Measurements from ENCODE around the gene ULBP2.
"Not testable (repeated sequence)": the region's sequence is repeated elsewhere in the genome, so short reads cannot be mapped to it uniquely, and the experiment has no call there.

DNA sequence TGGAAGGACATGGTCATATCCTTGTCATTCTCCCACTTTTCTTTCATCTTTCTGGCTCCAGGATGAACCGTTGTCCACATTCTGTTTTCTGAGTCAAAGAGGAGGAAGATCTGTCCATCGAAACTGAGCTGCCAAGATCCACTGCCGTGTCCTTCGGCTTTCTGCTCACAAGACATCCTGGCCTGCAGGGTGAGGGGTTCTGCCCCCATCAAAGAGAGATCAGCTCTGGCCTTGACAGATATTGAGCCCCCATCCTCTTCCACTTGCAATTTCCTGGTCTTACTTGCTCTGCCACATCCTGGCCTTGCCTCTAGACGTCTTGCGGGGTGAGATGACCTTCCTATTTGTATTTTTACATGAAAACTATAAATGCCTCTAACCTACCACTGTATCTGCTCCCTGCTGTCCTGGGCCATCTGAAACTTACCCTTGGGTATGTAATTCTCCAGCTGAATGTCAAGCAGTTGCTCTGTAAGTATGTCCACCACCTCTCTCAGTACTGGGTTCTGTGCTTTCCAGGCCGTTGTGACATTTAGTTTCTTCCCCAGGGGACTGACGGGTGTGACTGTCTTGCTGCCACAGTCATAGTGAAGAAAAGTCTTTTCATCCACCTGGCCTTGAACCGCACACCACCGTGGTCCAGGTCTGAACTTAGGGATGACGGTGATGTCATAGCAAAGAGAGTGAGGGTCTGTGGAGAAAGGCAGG, 22.5 kb upstream of the ULBP2 start:
- TF ChIP-seq, protein P1, sequence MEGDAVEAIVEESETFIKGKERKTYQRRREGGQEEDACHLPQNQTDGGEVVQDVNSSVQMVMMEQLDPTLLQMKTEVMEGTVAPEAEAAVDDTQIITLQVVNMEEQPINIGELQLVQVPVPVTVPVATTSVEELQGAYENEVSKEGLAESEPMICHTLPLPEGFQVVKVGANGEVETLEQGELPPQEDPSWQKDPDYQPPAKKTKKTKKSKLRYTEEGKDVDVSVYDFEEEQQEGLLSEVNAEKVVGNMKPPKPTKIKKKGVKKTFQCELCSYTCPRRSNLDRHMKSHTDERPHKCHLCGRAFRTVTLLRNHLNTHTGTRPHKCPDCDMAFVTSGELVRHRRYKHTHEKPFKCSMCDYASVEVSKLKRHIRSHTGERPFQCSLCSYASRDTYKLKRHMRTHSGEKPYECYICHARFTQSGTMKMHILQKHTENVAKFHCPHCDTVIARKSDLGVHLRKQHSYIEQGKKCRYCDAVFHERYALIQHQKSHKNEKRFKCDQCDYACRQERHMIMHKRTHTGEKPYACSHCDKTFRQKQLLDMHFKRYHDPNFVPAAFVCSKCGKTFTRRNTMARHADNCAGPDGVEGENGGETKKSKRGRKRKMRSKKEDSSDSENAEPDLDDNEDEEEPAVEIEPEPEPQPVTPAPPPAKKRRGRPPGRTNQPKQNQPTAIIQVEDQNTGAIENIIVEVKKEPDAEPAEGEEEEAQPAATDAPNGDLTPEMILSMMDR (conservative IDR thresholded peaks at IDR 0.05): not testable (repeated sequence)
- TF ChIP-seq ZFX (IDR thresholded peaks at IDR 0.05): not testable (repeated sequence)

All from C4-2B (cell line).